SK-N-SH treated with all-trans-retinoic acid at 6 μM for 48 hours (cell line): ENCODE results near the gene DUSP7.

Experiments used
- CREB5 ChIP-seq: fragments of 250-450 bp; sonication (Bioruptor Pico); IDR thresholded peaks from 2 replicates; pipeline ENCODE4 v1.5.1; 2020; ENCODE audit warnings: low read depth, mild to moderate bottlenecking, moderate library complexity
- RARB ChIP-seq: fragments of 250-450 bp; sonication (Bioruptor Pico); IDR thresholded peaks from 2 replicates; pipeline ENCODE4 v1.8.0; 2021; ENCODE audit warnings: mild to moderate bottlenecking, moderate library complexity
- TOX ChIP-seq: fragments of 250-450 bp; sonication (Bioruptor Pico); IDR thresholded peaks from 2 replicates; pipeline ENCODE4 v1.8.0; 2021; ENCODE audit warnings: mild to moderate bottlenecking, moderate library complexity, borderline replicate concordance

GRCh38 chr3:52057812-52058495 is 1.6 kb upstream of the DUSP7 start:
- TF ChIP-seq CREB5 (CRISPR knock-in tag) = no peak
- TF ChIP-seq RARB = no peak
- TF ChIP-seq TOX (CRISPR knock-in tag) = no peak
